G401 (cell line): ENCODE data around the gene ENOX1. TPM values are rescaled to one million over a fixed set of nuclear protein-coding genes. Genes with fewer than 3 reads are reported as not detected.

ENCODE experiments used
- DNase-seq: peaks from one replicate; pipeline ENCODE4 v3.0.0-alpha.2; 2015; ENCODE audit warnings: low spot score
- in situ Hi-C: cut with HindIII; loops from 2 replicates; pipeline ENCODE4 v1.10.0; 2016; ENCODE audit warnings: low sequenced_read_pairs, mixed read lengths
- total RNA-seq: library from RNA; depleted of rRNA; stranded (reverse); fragments of >200 nt; shearing (Covaris generic); gene quantifications from 2 replicates; pipeline ENCODE4 v1.2.3, GENCODE V29; 2014

The ENOX1 gene
- total RNA-seq, 1 experiment from 2014 or later: not detected

- in situ Hi-C loops: no loop called here
- no peak for DNase-seq
These were observed 214.0 kb downstream of the ENOX1 start for GRCh38 chr13:43572656-43573360.

- no peak for DNase-seq
- in situ Hi-C loops: no loop called here
These were observed 217.1 kb downstream of the ENOX1 start for GRCh38 chr13:43569658-43570057.

- no peak for DNase-seq
- in situ Hi-C loops: no loop called here
These were observed 219.2 kb downstream of the ENOX1 start for GRCh38 chr13:43567608-43568007.

- in situ Hi-C loops: no loop called here
- no peak for DNase-seq
These were observed 221.8 kb downstream of the ENOX1 start for GRCh38 chr13:43564952-43565351.

- DNase-seq: no peak
- in situ Hi-C loops: no loop called here
These were observed 225.7 kb downstream of the ENOX1 start for GRCh38 chr13:43561081-43561480.

- in situ Hi-C loops: no loop called here
- no peak for DNase-seq
These were observed 227.8 kb downstream of the ENOX1 start for GRCh38 chr13:43558939-43559338.

GRCh38 chr13:43558326-43558725 lies 228.4 kb downstream of the ENOX1 start:
- in situ Hi-C loops: no loop called here
- no peak for DNase-seq

GRCh38 chr13:43555667-43556066 lies 231.1 kb downstream of the ENOX1 start:
- in situ Hi-C loops: no loop called here

GRCh38 chr13:43551897-43552456 lies 234.8 kb downstream of the ENOX1 start:
- in situ Hi-C loops: no loop called here
- DNase-seq: no peak

More at GRCh38 chr13:43555667-43556066, 231.1 kb downstream of the ENOX1 start:
- no peak for DNase-seq

GRCh38 chr13:43546816-43547215 lies 240.0 kb downstream of the ENOX1 start:
- DNase-seq: no peak
- in situ Hi-C loops: no loop called here

GRCh38 chr13:43546251-43546650 lies 240.5 kb downstream of the ENOX1 start:
- DNase-seq: peak; percentile 6
- in situ Hi-C loops: no loop called here

- in situ Hi-C loops: no loop called here
- no peak for DNase-seq
These were observed 241.4 kb downstream of the ENOX1 start for GRCh38 chr13:43545317-43545874.

- in situ Hi-C loops: no loop called here
- DNase-seq: no peak
These were observed 242.1 kb downstream of the ENOX1 start for GRCh38 chr13:43544631-43545030.

- in situ Hi-C loops: no loop called here
- DNase-seq: no peak
These were observed 242.8 kb downstream of the ENOX1 start for GRCh38 chr13:43544011-43544410.

- DNase-seq: no peak
- in situ Hi-C loops: no loop called here
These were observed 243.4 kb downstream of the ENOX1 start for GRCh38 chr13:43543331-43543730.

GRCh38 chr13:43537124-43537523 lies 249.6 kb downstream of the ENOX1 start:
- in situ Hi-C loops: no loop called here
- DNase-seq: no peak

- in situ Hi-C loops: loop anchor here (5.0 kb wide), 1 partner anchor 37 kb away; no protein-coding TSS in a partner anchor
- DNase-seq: no peak
These were observed 257.0 kb downstream of the ENOX1 start for GRCh38 chr13:43529796-43530195.

GRCh38 chr13:43528992-43529391 lies 257.8 kb downstream of the ENOX1 start:
- no peak for DNase-seq
- in situ Hi-C loops: no loop called here

GRCh38 chr13:43522788-43523187 lies 264.0 kb downstream of the ENOX1 start:
- in situ Hi-C loops: no loop called here
- DNase-seq: no peak

GRCh38 chr13:43520351-43520750 lies 266.4 kb downstream of the ENOX1 start:
- DNase-seq: no peak
- in situ Hi-C loops: no loop called here

GRCh38 chr13:43518833-43519232 lies 267.9 kb downstream of the ENOX1 start:
- in situ Hi-C loops: no loop called here
- no peak for DNase-seq
